ENCODE data around the gene TTYH3. TPM values are rescaled to one million over a fixed set of nuclear protein-coding genes. Genes with fewer than 3 reads are reported as not detected.
"Not testable (repeated sequence)": the region's sequence is repeated elsewhere in the genome, so short reads cannot be mapped to it uniquely, and the experiment has no call there.

Gene TTYH3
- total RNA-seq, 1 donor from 2014 or later = 324 TPM

DNA sequence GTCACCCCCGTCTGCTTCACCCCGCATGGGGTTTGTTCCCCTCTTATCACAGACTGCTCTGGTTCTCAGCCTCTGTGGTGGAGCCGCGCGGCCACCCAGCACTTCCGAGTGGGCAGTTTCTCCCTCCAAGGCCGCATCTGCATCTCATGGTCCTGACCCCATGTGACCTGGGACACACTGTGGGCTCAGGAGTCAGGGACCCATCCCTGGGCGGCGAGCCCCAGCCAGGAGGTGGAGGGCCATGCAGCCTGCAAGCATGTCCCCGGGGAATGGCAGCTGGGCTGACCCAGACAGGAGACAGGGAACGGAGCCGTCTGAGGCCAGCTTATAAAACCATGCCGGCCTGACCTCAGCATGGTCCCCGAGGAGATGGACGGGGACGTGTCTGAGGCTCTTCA, 25.2 kb upstream of the TTYH3 start:
- no peak for TF ChIP-seq CTCF (IDR thresholded peaks at IDR 0.05; ENCODE audit: partially characterized antibody, unreplicated experiment)
- Mint-ChIP-seq H3K27me3 (ENCODE audit: unreplicated experiment) (peaks cover 2% of the 10 kb centered on the region), H3K9me3 (ENCODE audit: unreplicated experiment) (peaks cover 6% of the 10 kb centered on the region), H3K4me1 (ENCODE audit: low read depth, unreplicated experiment) (peaks cover 11% of the 10 kb centered on the region), H3K27ac (ENCODE audit: unreplicated experiment) (no peak overlapping the region), H3K36me3 (ENCODE audit: unreplicated experiment) (no peaks in the 10 kb centered on the region), H3K4me3 (ENCODE audit: unreplicated experiment) (no peak overlapping the region)
- peak; percentile 63 for DNase-seq

DNA sequence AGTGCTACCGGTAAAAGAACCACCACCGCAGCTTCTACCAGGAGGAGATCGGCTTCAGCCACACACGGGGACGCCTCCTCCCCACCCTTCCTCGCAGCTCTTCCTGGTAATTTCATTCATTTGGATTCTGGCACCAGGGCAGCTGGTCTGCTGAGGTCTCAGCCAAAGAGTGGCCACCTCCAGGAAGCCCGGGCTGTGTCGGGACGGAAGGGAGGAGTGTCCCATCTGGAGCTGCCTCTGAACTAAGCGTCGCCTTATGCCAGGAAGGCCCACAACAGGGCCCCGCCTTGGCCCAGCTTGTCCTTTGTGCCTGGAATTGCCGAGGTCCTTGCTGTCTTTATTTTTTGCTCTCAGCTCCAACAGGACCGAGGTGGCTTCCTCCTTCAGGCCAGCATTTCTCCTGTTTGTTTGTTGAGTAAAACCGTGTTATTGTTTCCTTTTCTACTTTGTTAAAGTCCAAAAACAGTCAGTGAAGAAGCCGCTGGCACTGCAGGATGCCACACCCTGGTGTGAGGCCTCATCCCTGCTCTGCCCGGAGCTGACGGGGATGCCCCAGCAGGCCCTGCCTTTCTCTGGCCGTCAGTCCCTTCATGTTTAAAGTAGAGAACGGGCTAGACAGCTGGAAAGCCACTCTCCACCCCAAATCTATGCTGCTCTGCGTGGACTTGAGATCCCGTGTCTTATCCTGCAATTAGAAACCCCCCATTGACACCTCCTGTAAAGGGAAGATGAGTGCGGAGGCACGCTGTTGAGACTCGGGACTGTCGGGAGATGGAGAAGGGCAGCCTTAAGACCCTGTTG, 24.5 kb upstream of the TTYH3 start:
- H3K4me3 Mint-ChIP-seq (ENCODE audit: unreplicated experiment) = no peak overlapping the region
- peaks cover 6% of the 10 kb centered on the region for H3K9me3 Mint-ChIP-seq (ENCODE audit: unreplicated experiment)
- H3K36me3 Mint-ChIP-seq (ENCODE audit: unreplicated experiment) = no peaks in the 10 kb centered on the region
- H3K27me3 Mint-ChIP-seq (ENCODE audit: unreplicated experiment) = peaks cover 2% of the 10 kb centered on the region
- peaks cover 11% of the 10 kb centered on the region for H3K4me1 Mint-ChIP-seq (ENCODE audit: low read depth, unreplicated experiment)
- H3K27ac Mint-ChIP-seq (ENCODE audit: unreplicated experiment) = peak overlapping the region; percentile 5
- no peak for DNase-seq
- no peak for TF ChIP-seq CTCF (IDR thresholded peaks at IDR 0.05; ENCODE audit: partially characterized antibody, unreplicated experiment)

- Mint-ChIP-seq H3K36me3 (ENCODE audit: unreplicated experiment) (no peaks in the 10 kb centered on the region), H3K27me3 (ENCODE audit: unreplicated experiment) (peaks cover 2% of the 10 kb centered on the region), H3K9me3 (ENCODE audit: unreplicated experiment) (peaks cover 6% of the 10 kb centered on the region), H3K27ac (ENCODE audit: unreplicated experiment) (peak overlapping the region; percentile 5), H3K4me1 (ENCODE audit: low read depth, unreplicated experiment) (peaks cover 14% of the 10 kb centered on the region), H3K4me3 (ENCODE audit: unreplicated experiment) (no peak overlapping the region)
- TF ChIP-seq CTCF (IDR thresholded peaks at IDR 0.05; ENCODE audit: partially characterized antibody, unreplicated experiment) = no peak
- no peak for DNase-seq
Measured at GRCh38 chr7:2607923-2608904, 23.6 kb upstream of the TTYH3 start.

- H3K36me3 Mint-ChIP-seq (ENCODE audit: unreplicated experiment) = no peaks in the 10 kb centered on the region
- H3K9me3 Mint-ChIP-seq (ENCODE audit: unreplicated experiment) = peaks cover 3% of the 10 kb centered on the region
- H3K27me3 Mint-ChIP-seq (ENCODE audit: unreplicated experiment) = peaks cover 3% of the 10 kb centered on the region
- no peak overlapping the region for H3K27ac Mint-ChIP-seq (ENCODE audit: unreplicated experiment)
- H3K4me3 Mint-ChIP-seq (ENCODE audit: unreplicated experiment) = no peak overlapping the region
- TF ChIP-seq CTCF (IDR thresholded peaks at IDR 0.05; ENCODE audit: partially characterized antibody, unreplicated experiment) = no peak
- DNase-seq = no peak
- H3K4me1 Mint-ChIP-seq (ENCODE audit: low read depth, unreplicated experiment) = peaks cover 20% of the 10 kb centered on the region
Measured at GRCh38 chr7:2608921-2609411, 22.8 kb upstream of the TTYH3 start.

DNA sequence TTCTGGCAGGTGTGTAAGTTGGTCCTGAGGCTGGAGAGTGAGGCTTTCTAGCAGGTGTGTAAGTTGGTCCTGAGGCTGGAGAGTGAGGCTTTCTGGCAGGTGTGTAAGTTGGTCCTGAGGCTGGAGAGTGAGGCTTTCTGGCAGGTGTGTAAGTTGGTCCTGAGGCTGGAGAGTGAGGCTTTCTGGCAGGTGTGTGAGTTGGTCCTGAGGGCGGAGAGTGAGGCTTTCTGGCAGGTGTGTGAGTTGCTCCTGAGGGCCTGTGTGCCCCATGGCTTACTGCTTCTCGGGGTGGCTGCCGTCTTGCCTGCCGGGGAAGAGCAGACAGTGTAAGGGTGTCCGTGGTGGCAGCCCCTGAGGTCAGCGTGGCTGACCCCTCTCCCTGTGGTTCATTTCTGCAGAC, 22.1 kb upstream of the TTYH3 start:
- H3K27me3 Mint-ChIP-seq (ENCODE audit: unreplicated experiment); H3K4me3 Mint-ChIP-seq (ENCODE audit: unreplicated experiment); H3K27ac Mint-ChIP-seq (ENCODE audit: unreplicated experiment); DNase-seq; H3K36me3 Mint-ChIP-seq (ENCODE audit: unreplicated experiment); H3K9me3 Mint-ChIP-seq (ENCODE audit: unreplicated experiment): not testable (repeated sequence)
- peaks cover 23% of the 10 kb centered on the region for H3K4me1 Mint-ChIP-seq (ENCODE audit: low read depth, unreplicated experiment)

Measured in glutamatergic neuron (in vitro differentiated cells).